Keratinocyte (primary cell): Measurements from ENCODE around the gene ARHGAP6. TPM values are rescaled to one million over a fixed set of nuclear protein-coding genes. Genes with fewer than 3 reads are reported as not detected.

Experiments
- DNase-seq: peaks from one replicate; pipeline ENCODE4 v3.0.0-alpha.2; 2011; ENCODE audit warnings: low read depth, missing footprints, low spot score
- FAIRE-seq: peaks from 2 replicates; lab custom pipeline; 2011; peaks lifted over from hg19 to GRCh38; lab: Jason Lieb, UNC
- H2AFZ ChIP-seq: 2 replicates; pipeline ENCODE4 v1.6.0; 2012; ENCODE audit warnings: low read length, control low read depth, inconsistent platforms; ENCODE audit not compliant: control insufficient read depth
- H3K27ac ChIP-seq: 2 replicates; pipeline ENCODE4 v1.5.1; 2011; ENCODE audit warnings: low read length; ENCODE audit not compliant: control insufficient read depth, insufficient read depth
- H3K27me3 ChIP-seq: 3 replicates; pipeline ENCODE4 v1.6.0; 2011; ENCODE audit warnings: low read length; ENCODE audit not compliant: control insufficient read depth, insufficient read depth; ENCODE audit errors: extremely low read depth
- H3K36me3 ChIP-seq, 2 experiments: 2 replicates in 1 of 2; 3 replicates in 1 of 2; pipeline ENCODE4 v1.5.1; 2011; ENCODE audit warnings: low read length in 2 of 2, mild to moderate bottlenecking in 1 of 2; ENCODE audit not compliant: control insufficient read depth in 2 of 2, insufficient read depth in 2 of 2; ENCODE audit errors: extremely low read depth in 1 of 2
- H3K4me1 ChIP-seq: 3 replicates; pipeline ENCODE4 v1.5.1; 2011; ENCODE audit warnings: low read length; ENCODE audit not compliant: control insufficient read depth, insufficient read depth; ENCODE audit errors: extremely low read depth
- H3K4me2 ChIP-seq: 3 replicates; pipeline ENCODE4 v1.6.0; 2011; ENCODE audit warnings: low read depth, low read length; ENCODE audit not compliant: control insufficient read depth, insufficient read depth; ENCODE audit errors: extremely low read depth
- H3K4me3 ChIP-seq, 3 experiments: fragments of 200-600 bp in 1 of 3; sonication (generic) in 1 of 3; 2 replicates in 2 of 3; 3 replicates in 1 of 3; pipeline ENCODE4 v1.5.1; 2011 to 2016; ENCODE audit warnings: low read length in 3 of 3, mild to moderate bottlenecking in 3 of 3, control low read depth in 2 of 3, inconsistent platforms in 1 of 3, low read depth in 1 of 3, mixed read lengths in 1 of 3, mixed run types in 1 of 3, moderate library complexity in 1 of 3; ENCODE audit not compliant: control insufficient read depth in 2 of 3, insufficient read depth in 2 of 3; ENCODE audit errors: extremely low read depth in 1 of 3
- H3K79me2 ChIP-seq: 2 replicates; pipeline ENCODE4 v1.6.0; 2012; ENCODE audit warnings: low read length; ENCODE audit not compliant: control insufficient read depth, insufficient read depth
- H3K9ac ChIP-seq: 3 replicates; pipeline ENCODE4 v1.6.0; 2011; ENCODE audit warnings: low read length; ENCODE audit not compliant: control insufficient read depth, insufficient read depth; ENCODE audit errors: extremely low read depth
- H3K9me1 ChIP-seq: 3 replicates; pipeline ENCODE4 v1.6.0; 2011; ENCODE audit warnings: low read length; ENCODE audit not compliant: control insufficient read depth, insufficient read depth; ENCODE audit errors: extremely low read depth
- H3K9me3 ChIP-seq: 2 replicates; pipeline ENCODE4 v1.5.1; 2012; ENCODE audit warnings: low read depth, low read length; ENCODE audit not compliant: control insufficient read depth
- H4K20me1 ChIP-seq: 3 replicates; pipeline ENCODE4 v1.6.0; 2011; ENCODE audit warnings: low read length; ENCODE audit not compliant: control insufficient read depth, insufficient read depth; ENCODE audit errors: extremely low read depth
- EZH2 ChIP-seq: IDR thresholded peaks from one replicate; pipeline ENCODE4 v1.6.1; 2012; ENCODE audit warnings: inconsistent platforms, mild to moderate bottlenecking, low read length, moderate library complexity
- dilution Hi-C: fragments of 300-500 bp; cut with MboI; formaldehyde crosslinking; loops from one replicate; pipeline ENCODE4 v1.7.0; 2020; ENCODE audit warnings: low sequenced_read_pairs; ENCODE audit not compliant: extremely low pct_ligation_motif_present
- polyA plus RNA-seq, 5 experiments: library from polyadenylated mRNA; depleted of rRNA in 3 of 5; stranded (reverse) in 3 of 5; stranded (forward) in 1 of 5; unstranded in 1 of 5; fragments of >200 nt; gene quantifications; 1 replicate in 1 of 5; 2 replicates in 3 of 5; 3 replicates in 1 of 5; pipeline versions ENCODE4 v1.2.1 to v1.2.3, GENCODE V29; 2011 to 2012; ENCODE audit warnings: missing spikeins in 2 of 5, low read depth in 1 of 5, low replicate concordance in 1 of 5
- TF ChIP-seq, protein P1 (sequence below), 3 experiments: IDR thresholded peaks in 1 of 3; conservative IDR thresholded peaks in 1 of 3; optimal IDR thresholded peaks in 1 of 3; 2 replicates in 2 of 3; 3 replicates in 1 of 3; pipeline versions ENCODE3 to v1.5.1; 2011; ENCODE audit warnings: low read length in 3 of 3, mild to moderate bottlenecking in 3 of 3, moderate library complexity in 2 of 3, control low read depth in 1 of 3, inconsistent platforms in 1 of 3; ENCODE audit not compliant: insufficient read depth in 2 of 3; ENCODE audit errors: extremely low read depth in 1 of 3

ARHGAP6 gene
- polyA plus RNA-seq, 1 donor (not counting 4 experiments of a cell fraction or from before 2014, with no cell fraction given) = 0.01 TPM

DNA sequence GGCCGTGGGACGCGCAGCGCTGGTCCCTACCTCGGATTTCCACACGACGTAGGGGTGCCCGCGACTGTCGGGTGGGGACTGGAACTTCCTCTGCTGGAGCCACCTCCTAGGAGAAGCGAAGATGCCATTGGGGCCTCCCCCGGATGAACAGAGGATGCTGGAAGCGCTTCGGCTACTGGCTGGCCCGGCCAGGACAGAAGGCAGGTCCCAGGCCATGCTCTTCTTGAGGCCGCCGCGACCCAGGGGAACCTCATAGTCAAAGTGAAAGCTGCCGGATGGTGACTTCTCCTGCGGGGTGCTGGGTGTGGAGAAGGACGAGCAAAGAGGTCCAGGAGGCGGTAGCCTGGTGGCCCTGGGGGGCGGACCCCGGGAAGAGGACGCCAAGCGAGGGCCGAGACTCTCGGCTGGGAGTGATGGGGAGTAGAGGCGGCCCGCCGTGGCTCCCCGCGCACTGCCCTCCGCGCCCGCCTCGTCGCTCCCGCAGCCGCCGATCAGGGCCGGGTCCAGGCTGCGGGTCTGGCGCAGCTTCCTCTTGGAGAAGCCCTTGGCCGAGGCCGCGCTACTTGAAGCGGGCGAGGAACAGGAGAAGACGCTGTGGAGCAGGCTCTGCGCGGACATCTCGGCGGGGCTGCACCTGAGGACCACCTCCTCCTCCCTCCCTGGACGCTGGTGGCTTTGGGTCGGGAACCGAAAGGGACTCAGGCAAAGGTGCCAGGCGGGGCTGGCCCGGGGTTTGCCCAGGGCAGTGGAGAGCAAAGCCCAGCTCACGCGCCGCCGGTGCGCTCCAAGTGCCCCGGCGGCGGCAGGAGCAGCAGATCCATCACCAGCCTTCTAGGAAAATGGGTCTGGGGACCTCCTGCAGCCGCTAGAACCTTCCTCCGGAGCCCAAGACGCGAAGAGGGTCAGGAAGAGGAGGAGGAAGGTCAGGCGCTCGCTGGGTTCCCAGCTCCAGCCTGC, 1.2 kb downstream of the ARHGAP6 start:
- H3K9me3 ChIP-seq = no peaks in the 10 kb centered on the region
- H3K27ac ChIP-seq = no peak overlapping the region
- no peak for FAIRE-seq
- no peaks in the 10 kb centered on the region for H4K20me1 ChIP-seq
- TF ChIP-seq, protein P1, sequence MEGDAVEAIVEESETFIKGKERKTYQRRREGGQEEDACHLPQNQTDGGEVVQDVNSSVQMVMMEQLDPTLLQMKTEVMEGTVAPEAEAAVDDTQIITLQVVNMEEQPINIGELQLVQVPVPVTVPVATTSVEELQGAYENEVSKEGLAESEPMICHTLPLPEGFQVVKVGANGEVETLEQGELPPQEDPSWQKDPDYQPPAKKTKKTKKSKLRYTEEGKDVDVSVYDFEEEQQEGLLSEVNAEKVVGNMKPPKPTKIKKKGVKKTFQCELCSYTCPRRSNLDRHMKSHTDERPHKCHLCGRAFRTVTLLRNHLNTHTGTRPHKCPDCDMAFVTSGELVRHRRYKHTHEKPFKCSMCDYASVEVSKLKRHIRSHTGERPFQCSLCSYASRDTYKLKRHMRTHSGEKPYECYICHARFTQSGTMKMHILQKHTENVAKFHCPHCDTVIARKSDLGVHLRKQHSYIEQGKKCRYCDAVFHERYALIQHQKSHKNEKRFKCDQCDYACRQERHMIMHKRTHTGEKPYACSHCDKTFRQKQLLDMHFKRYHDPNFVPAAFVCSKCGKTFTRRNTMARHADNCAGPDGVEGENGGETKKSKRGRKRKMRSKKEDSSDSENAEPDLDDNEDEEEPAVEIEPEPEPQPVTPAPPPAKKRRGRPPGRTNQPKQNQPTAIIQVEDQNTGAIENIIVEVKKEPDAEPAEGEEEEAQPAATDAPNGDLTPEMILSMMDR (optimal IDR thresholded peaks at IDR 0.05 in 1 of 3, IDR thresholded peaks at IDR 0.05 in 1 of 3, conservative IDR thresholded peaks at IDR 0.05 in 1 of 3; ENCODE audit: extremely low read depth in 1 of 3, insufficient read depth in 2 of 3, low read length in 3 of 3) = no peak
- TF ChIP-seq EZH2 = peak; percentile 31
- no peak for DNase-seq
- H3K4me2 ChIP-seq = peak overlapping the region; percentile 58
- H3K9me1 ChIP-seq = no peaks in the 10 kb centered on the region
- no peaks in the 10 kb centered on the region for H3K36me3 ChIP-seq
- H3K27me3 ChIP-seq = peaks cover 35% of the 10 kb centered on the region
- no peak overlapping the region for H3K9ac ChIP-seq
- H2AFZ ChIP-seq = no peak overlapping the region
- H3K79me2 ChIP-seq = no peaks in the 10 kb centered on the region
- H3K4me3 ChIP-seq = peak overlapping the region in 2 of 3 experiments; percentile 10 to 12
- dilution Hi-C loops = no loop called here
- H3K4me1 ChIP-seq = no peaks in the 10 kb centered on the region

DNA sequence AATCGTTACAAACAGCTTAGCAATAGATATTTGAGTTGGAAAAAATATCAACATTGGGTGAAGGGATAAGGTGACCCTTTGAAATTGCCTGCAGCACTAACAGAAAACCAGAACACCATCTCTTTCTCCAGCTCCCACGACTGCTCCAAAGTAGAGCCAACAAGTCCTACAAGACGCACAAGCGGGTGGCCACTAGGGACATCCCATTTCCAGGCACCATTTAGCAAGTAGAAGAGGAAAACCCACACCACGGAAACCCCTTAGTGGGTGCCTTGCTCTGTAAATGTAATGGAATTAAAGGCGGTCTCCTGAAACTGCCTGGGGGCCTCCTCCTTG, 1.9 kb downstream of the ARHGAP6 start:
- H3K79me2 ChIP-seq = no peaks in the 10 kb centered on the region
- TF ChIP-seq, protein P1 (optimal IDR thresholded peaks at IDR 0.05 in 1 of 3, IDR thresholded peaks at IDR 0.05 in 1 of 3, conservative IDR thresholded peaks at IDR 0.05 in 1 of 3; ENCODE audit: extremely low read depth in 1 of 3, insufficient read depth in 2 of 3, low read length in 3 of 3) = no peak
- no peak for TF ChIP-seq EZH2
- no peaks in the 10 kb centered on the region for H4K20me1 ChIP-seq
- H3K4me2 ChIP-seq = no peak overlapping the region
- DNase-seq (no peak), FAIRE-seq (no peak)
- dilution Hi-C loops = no loop called here
- H3K4me1 ChIP-seq = no peaks in the 10 kb centered on the region
- no peak overlapping the region for H2AFZ ChIP-seq
- peaks cover 35% of the 10 kb centered on the region for H3K27me3 ChIP-seq
- no peak overlapping the region for H3K27ac ChIP-seq
- H3K9me3 ChIP-seq = no peaks in the 10 kb centered on the region
- no peak overlapping the region for H3K4me3 ChIP-seq
- H3K36me3 ChIP-seq = no peaks in the 10 kb centered on the region
- no peaks in the 10 kb centered on the region for H3K9me1 ChIP-seq
- H3K9ac ChIP-seq = no peak overlapping the region
